Measurements from ENCODE around the gene RIN3. TPM values are rescaled to one million over a fixed set of nuclear protein-coding genes. Genes with fewer than 3 reads are reported as not detected.
A peak's percentile ranks its signal among the peaks of the same experiment; 100 is the strongest.

Gene RIN3
- total RNA-seq, 4 donors from 2014 or later, result 6.2 to 29.8 (median 12.2) TPM

DNA sequence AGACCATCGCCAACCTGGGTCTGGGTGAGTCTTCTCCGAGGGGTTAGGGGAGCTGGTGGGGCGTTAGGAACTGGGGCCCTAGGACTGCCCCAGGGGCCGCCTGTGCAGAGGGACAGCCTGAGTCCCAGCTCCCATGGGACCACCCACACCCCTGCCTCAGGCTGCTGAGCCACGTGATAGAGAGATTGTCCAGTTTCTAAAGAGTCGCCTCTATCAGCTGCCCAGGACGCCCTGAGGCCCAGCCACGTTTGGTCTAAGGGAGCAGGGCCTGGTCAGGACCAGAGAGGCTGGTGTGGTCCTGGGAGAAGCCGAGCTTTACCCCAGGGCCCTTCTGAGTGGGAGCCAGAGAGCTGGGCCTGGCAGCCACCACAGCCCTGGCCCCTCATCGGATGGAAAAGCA is 127.7 kb downstream of the RIN3 start:
- Histone ChIP-seq H3K4me3 (no peak overlapping the region), H3K27ac (no peak overlapping the region), H3K27me3 (no peaks in the 10 kb centered on the region), H3K4me1 (peaks cover 0 to 12% of the 10 kb centered on the region in 2 donors), H3K9me3 (no peaks in the 10 kb centered on the region), H3K36me3 (no peaks in the 10 kb centered on the region)
- no peak for TF ChIP-seq POLR2A (IDR thresholded peaks at IDR 0.05)
- TF ChIP-seq CTCF (IDR thresholded peaks at IDR 0.05), result no peak
- intact Hi-C loops (cut with DNase I; ENCODE audit: low total_unique reads), result no loop called here
- no peak for DNase-seq

DNA sequence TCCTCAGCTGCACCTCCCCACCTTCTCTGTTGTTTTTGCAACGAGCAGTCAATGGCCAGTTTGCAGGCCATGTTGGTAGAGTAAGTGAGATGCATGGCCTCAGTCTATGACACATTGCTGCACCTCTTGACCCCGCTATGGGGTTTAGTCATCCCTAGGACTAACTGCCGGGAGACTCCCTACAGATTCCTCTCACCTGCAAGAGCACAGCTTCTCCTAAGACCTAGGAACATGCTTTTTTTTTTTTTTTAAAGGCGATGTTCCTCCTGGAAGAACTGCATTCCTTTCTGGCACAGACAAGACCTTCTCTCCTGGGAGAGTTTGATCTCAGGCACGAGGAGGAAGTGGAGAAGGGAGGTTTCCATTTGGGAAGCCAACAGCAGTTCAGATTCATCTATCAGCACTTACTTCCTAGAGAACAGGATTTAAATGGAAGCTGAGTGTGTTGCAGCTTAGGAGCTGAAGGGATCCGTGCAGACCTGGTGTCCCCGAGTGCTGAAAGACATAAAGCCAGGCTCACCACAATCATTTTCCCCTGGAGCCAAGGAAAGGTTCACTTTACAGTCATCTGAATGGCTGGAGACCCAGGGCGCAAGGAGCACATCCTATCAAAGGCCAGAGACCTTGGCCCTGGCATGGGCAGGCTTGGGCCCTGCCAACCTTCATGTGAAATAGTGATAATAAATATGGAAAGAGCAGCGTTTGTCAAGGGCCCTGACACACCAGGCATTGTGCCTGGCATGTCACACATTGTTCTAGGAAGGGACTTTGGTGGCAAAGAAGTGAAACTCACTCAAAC is 130.8 kb downstream of the RIN3 start:
- H3K36me3 ChIP-seq, result no peaks in the 10 kb centered on the region
- intact Hi-C loops (cut with DNase I; ENCODE audit: low total_unique reads), result no loop called here
- peak overlapping the region; percentile 97 to 100 for H3K27ac ChIP-seq
- no peak for DNase-seq
- H3K27me3 ChIP-seq, result no peaks in the 10 kb centered on the region
- peaks cover 19 to 29% of the 10 kb centered on the region in 2 donors for H3K4me1 ChIP-seq
- no peak overlapping the region for H3K4me3 ChIP-seq
- H3K9me3 ChIP-seq, result no peaks in the 10 kb centered on the region
- no peak for TF ChIP-seq CTCF (IDR thresholded peaks at IDR 0.05)
- TF ChIP-seq POLR2A (IDR thresholded peaks at IDR 0.05), result no peak

GRCh38 chr14:92644970-92645515 is 131.5 kb downstream of the RIN3 start:
- Histone ChIP-seq H3K27me3 (no peaks in the 10 kb centered on the region), H3K27ac (peak overlapping the region; percentile 97 to 100), H3K9me3 (no peaks in the 10 kb centered on the region), H3K4me1 (peaks cover 24 to 31% of the 10 kb centered on the region in 2 donors), H3K4me3 (no peak overlapping the region), H3K36me3 (no peaks in the 10 kb centered on the region)
- DNase-seq, result no peak
- intact Hi-C loops (cut with DNase I; ENCODE audit: low total_unique reads), result no loop called here
- no peak for TF ChIP-seq POLR2A (IDR thresholded peaks at IDR 0.05)
- TF ChIP-seq CTCF (IDR thresholded peaks at IDR 0.05), result no peak

- no peaks in the 10 kb centered on the region for H3K36me3 ChIP-seq
- intact Hi-C loops (cut with DNase I; ENCODE audit: low total_unique reads), result no loop called here
- TF ChIP-seq CTCF (IDR thresholded peaks at IDR 0.05), result no peak
- TF ChIP-seq POLR2A (IDR thresholded peaks at IDR 0.05), result no peak
- H3K9me3 ChIP-seq, result no peaks in the 10 kb centered on the region
- H3K4me3 ChIP-seq, result no peak overlapping the region
- H3K27me3 ChIP-seq, result no peaks in the 10 kb centered on the region
- no peak for DNase-seq
- H3K27ac ChIP-seq, result peak overlapping the region; percentile 97 to 100
- peaks cover 24 to 31% of the 10 kb centered on the region in 2 donors for H3K4me1 ChIP-seq
Measured at GRCh38 chr14:92645841-92646478, 132.4 kb downstream of the RIN3 start.
